ENCODE measurements around the gene RNF168. TPM values are rescaled to one million over a fixed set of nuclear protein-coding genes. Genes with fewer than 3 reads are reported as not detected.

RNF168 gene
- total RNA-seq, 1 experiment from 2014 or later, result 66.1 TPM

GRCh38 chr3:196525141-196525540 is 21.6 kb upstream of the RNF168 start:
- H3K36me3 Mint-ChIP-seq, result peaks cover 18% of the 10 kb centered on the region
- no peak overlapping the region for H3K4me3 Mint-ChIP-seq
- POLR2A ChIA-PET, result no interaction called here
- TF ChIP-seq ZNF512 (CRISPR knock-in tag; IDR thresholded peaks at IDR 0.05; ENCODE audit: borderline replicate concordance), result no peak
- TF ChIP-seq ELF4 (CRISPR knock-in tag; IDR thresholded peaks at IDR 0.05; ENCODE audit: low read depth), result no peak
- TF ChIP-seq SMAD4 (CRISPR knock-in tag; IDR thresholded peaks at IDR 0.05), result no peak
- H3K9me3 Mint-ChIP-seq, result peaks cover 25% of the 10 kb centered on the region
- CTCF ChIA-PET, result interaction anchor here (0.6 to 1.4 kb wide), 5 partner anchors 14 to 271 kb away, joined by 3 to 4 read pairs (median 3); no protein-coding TSS in a partner anchor
- H3K27me3 Mint-ChIP-seq (ENCODE audit: low read depth), result peaks cover 7% of the 10 kb centered on the region
- DNase-seq (ENCODE audit: low spot score) (no peak), ATAC-seq (no peak)
- no peak overlapping the region for H3K27ac Mint-ChIP-seq
- H3K4me1 Mint-ChIP-seq, result 0 out of 2 replicates have a peak, but pooled peaks cover 2% of the 10 kb centered on the region

GRCh38 chr3:196524527-196524926 is 21.0 kb upstream of the RNF168 start:
- Mint-ChIP-seq H3K9me3 (peaks cover 31% of the 10 kb centered on the region), H3K4me3 (no peak overlapping the region), H3K4me1 (0 out of 2 replicates have a peak, but pooled peaks cover 2% of the 10 kb centered on the region), H3K27ac (no peak overlapping the region), H3K27me3 (ENCODE audit: low read depth) (peaks cover 9% of the 10 kb centered on the region), H3K36me3 (peaks cover 24% of the 10 kb centered on the region)
- ChIA-PET POLR2A (no interaction called here), CTCF (interaction anchor here (0.6 to 3.2 kb wide), 9 partner anchors 11 to 418 kb away, joined by 3 to 27 read pairs (median 3); partner anchors contain the start of gene NCBP2)
- peak; percentile 62 for ATAC-seq
- TF ChIP-seq SP1 (CRISPR knock-in tag; conservative IDR thresholded peaks at IDR 0.05) (no peak), PRDM15 (CRISPR knock-in tag; IDR thresholded peaks at IDR 0.05) (no peak), TEAD4 (CRISPR knock-in tag; IDR thresholded peaks at IDR 0.05) (no peak), TEAD1 (CRISPR knock-in tag; IDR thresholded peaks at IDR 0.05) (no peak), KAT7 (CRISPR knock-in tag; IDR thresholded peaks at IDR 0.05; ENCODE audit: borderline replicate concordance) (no peak), MXD4 (CRISPR knock-in tag; IDR thresholded peaks at IDR 0.05; ENCODE audit: borderline replicate concordance) (no peak), GRHL2 (CRISPR knock-in tag; IDR thresholded peaks at IDR 0.05; ENCODE audit: insufficient replicate concordance, severe bottlenecking) (no peak), ATF6 (CRISPR knock-in tag; IDR thresholded peaks at IDR 0.05) (no peak), SOX15 (CRISPR knock-in tag; IDR thresholded peaks at IDR 0.05) (no peak), NR2C2 (CRISPR knock-in tag; IDR thresholded peaks at IDR 0.05) (no peak)
- no peak for DNase-seq (ENCODE audit: low spot score)

- CTCF ChIA-PET, result interaction anchor here (0.9 to 3.2 kb wide), 9 partner anchors 11 to 419 kb away, joined by 3 to 27 read pairs (median 4); partner anchors contain the start of genes NCBP2, PAK2 and SLC51A
- ATAC-seq (no peak), DNase-seq (ENCODE audit: low spot score) (no peak)
- peaks cover 38% of the 10 kb centered on the region for H3K9me3 Mint-ChIP-seq
- no peak overlapping the region for H3K27ac Mint-ChIP-seq
- peaks cover 31% of the 10 kb centered on the region for H3K36me3 Mint-ChIP-seq
- no peak overlapping the region for H3K4me3 Mint-ChIP-seq
- POLR2A ChIA-PET, result no interaction called here
- H3K4me1 Mint-ChIP-seq, result 0 out of 2 replicates have a peak, but pooled peaks cover 2% of the 10 kb centered on the region
- peaks cover 13% of the 10 kb centered on the region for H3K27me3 Mint-ChIP-seq (ENCODE audit: low read depth)
- no peak for TF ChIP-seq ZBTB21 (CRISPR knock-in tag; IDR thresholded peaks at IDR 0.05; ENCODE audit: borderline replicate concordance)
- no peak for TF ChIP-seq HMGA2 (CRISPR knock-in tag; IDR thresholded peaks at IDR 0.05)
- no peak for TF ChIP-seq E2F1 (CRISPR knock-in tag; IDR thresholded peaks at IDR 0.05)
- TF ChIP-seq ARID4B (CRISPR knock-in tag; IDR thresholded peaks at IDR 0.05; ENCODE audit: borderline replicate concordance), result no peak
- no peak for TF ChIP-seq SOX15 (CRISPR knock-in tag; IDR thresholded peaks at IDR 0.05)
- TF ChIP-seq FOXJ3 (CRISPR knock-in tag; IDR thresholded peaks at IDR 0.05; ENCODE audit: borderline replicate concordance), result no peak
- TF ChIP-seq MYBL2 (CRISPR knock-in tag; IDR thresholded peaks at IDR 0.05), result no peak
- TF ChIP-seq ZNF317 (CRISPR knock-in tag; IDR thresholded peaks at IDR 0.05; ENCODE audit: borderline replicate concordance, low read depth), result no peak
Observed at GRCh38 chr3:196523841-196524240, 20.3 kb upstream of the RNF168 start.
